Activated CD4-positive, CD25-positive, alpha-beta regulatory T cell treated with anti-CD3 and anti-CD28 coated beads, Interleukin-2, amount 50 U/mL, for 72 hours (primary cell): ENCODE data around the gene RASAL1.

Experiments
- DNase-seq: peaks from one replicate; pipeline ENCODE4 v3.0.0; 2021

RASAL1 gene

GRCh38 chr12:113055594-113056380, 79.8 kb downstream of the RASAL1 start:
- DNase-seq, result no peak

GRCh38 chr12:113054948-113055486, 80.5 kb downstream of the RASAL1 start:
- no peak for DNase-seq

GRCh38 chr12:113052326-113052725, 83.2 kb downstream of the RASAL1 start:
- no peak for DNase-seq

GRCh38 chr12:113051759-113052158, 83.8 kb downstream of the RASAL1 start:
- no peak for DNase-seq

- no peak for DNase-seq
These were observed 84.8 kb downstream of the RASAL1 start for GRCh38 chr12:113050795-113051194.

- no peak for DNase-seq
These were observed 85.4 kb downstream of the RASAL1 start for GRCh38 chr12:113049976-113050742.
